Panc1 (cell line): ENCODE results near the gene LIMA1.
A peak's percentile ranks its signal among the peaks of the same experiment; 100 is the strongest.

Experiments
- POLR2AphosphoS5 ChIP-seq: IDR thresholded peaks from 2 replicates; pipeline ENCODE4 v1.6.1; 2012; ENCODE audit warnings: mild to moderate bottlenecking, low read depth, low read length, moderate library complexity
- TCF7L2 ChIP-seq: IDR thresholded peaks from 2 replicates; pipeline ENCODE4 v1.6.1; 2011; ENCODE audit warnings: mild to moderate bottlenecking, low read depth, low read length, inconsistent platforms
- TF ChIP-seq, protein P1 (sequence below): fragments of 450-650 bp; IDR thresholded peaks from 2 replicates; pipeline ENCODE4 v1.5.1; 2017; ENCODE audit warnings: mild to moderate bottlenecking
- TF ChIP-seq, protein P2 (sequence below), 2 experiments: IDR thresholded peaks; 2 replicates each; pipeline ENCODE4 v1.6.1; 2011 to 2012; ENCODE audit warnings: low read depth in 2 of 2, control low read depth in 1 of 2, low read length in 1 of 2, mild to moderate bottlenecking in 1 of 2, moderate library complexity in 1 of 2; ENCODE audit not compliant: insufficient read depth in 1 of 2

DNA sequence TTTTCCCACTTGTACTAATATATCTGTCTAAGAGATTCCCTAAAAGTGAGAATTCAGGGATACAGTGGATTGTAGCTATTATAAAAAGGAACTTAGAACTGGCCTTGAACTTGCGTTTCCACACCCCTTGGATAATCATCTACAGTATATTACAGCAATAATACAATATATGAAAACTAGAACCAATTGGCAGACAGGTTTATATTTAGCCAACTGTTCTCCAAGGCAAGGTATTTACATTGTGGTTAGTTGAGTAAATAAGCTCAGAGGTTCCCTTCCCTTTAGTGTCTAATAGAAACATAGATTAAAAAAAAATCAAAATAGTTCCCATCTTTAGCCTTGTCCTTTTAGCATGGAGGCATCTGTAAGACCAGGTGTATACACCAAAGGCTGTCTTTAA lies 42.1 kb downstream of the LIMA1 start:
- TF ChIP-seq, protein P1, sequence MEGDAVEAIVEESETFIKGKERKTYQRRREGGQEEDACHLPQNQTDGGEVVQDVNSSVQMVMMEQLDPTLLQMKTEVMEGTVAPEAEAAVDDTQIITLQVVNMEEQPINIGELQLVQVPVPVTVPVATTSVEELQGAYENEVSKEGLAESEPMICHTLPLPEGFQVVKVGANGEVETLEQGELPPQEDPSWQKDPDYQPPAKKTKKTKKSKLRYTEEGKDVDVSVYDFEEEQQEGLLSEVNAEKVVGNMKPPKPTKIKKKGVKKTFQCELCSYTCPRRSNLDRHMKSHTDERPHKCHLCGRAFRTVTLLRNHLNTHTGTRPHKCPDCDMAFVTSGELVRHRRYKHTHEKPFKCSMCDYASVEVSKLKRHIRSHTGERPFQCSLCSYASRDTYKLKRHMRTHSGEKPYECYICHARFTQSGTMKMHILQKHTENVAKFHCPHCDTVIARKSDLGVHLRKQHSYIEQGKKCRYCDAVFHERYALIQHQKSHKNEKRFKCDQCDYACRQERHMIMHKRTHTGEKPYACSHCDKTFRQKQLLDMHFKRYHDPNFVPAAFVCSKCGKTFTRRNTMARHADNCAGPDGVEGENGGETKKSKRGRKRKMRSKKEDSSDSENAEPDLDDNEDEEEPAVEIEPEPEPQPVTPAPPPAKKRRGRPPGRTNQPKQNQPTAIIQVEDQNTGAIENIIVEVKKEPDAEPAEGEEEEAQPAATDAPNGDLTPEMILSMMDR = no peak
- TF ChIP-seq POLR2AphosphoS5 (peak; percentile 56; the same call in 1 of the 2 replicates), TCF7L2 (peak; percentile 66; the same call in 1 of the 2 replicates)
- TF ChIP-seq, protein P2, sequence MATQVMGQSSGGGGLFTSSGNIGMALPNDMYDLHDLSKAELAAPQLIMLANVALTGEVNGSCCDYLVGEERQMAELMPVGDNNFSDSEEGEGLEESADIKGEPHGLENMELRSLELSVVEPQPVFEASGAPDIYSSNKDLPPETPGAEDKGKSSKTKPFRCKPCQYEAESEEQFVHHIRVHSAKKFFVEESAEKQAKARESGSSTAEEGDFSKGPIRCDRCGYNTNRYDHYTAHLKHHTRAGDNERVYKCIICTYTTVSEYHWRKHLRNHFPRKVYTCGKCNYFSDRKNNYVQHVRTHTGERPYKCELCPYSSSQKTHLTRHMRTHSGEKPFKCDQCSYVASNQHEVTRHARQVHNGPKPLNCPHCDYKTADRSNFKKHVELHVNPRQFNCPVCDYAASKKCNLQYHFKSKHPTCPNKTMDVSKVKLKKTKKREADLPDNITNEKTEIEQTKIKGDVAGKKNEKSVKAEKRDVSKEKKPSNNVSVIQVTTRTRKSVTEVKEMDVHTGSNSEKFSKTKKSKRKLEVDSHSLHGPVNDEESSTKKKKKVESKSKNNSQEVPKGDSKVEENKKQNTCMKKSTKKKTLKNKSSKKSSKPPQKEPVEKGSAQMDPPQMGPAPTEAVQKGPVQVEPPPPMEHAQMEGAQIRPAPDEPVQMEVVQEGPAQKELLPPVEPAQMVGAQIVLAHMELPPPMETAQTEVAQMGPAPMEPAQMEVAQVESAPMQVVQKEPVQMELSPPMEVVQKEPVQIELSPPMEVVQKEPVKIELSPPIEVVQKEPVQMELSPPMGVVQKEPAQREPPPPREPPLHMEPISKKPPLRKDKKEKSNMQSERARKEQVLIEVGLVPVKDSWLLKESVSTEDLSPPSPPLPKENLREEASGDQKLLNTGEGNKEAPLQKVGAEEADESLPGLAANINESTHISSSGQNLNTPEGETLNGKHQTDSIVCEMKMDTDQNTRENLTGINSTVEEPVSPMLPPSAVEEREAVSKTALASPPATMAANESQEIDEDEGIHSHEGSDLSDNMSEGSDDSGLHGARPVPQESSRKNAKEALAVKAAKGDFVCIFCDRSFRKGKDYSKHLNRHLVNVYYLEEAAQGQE (IDR thresholded peaks at IDR 0.05; ENCODE audit: insufficient read depth in 1 of 2, low read depth in 2 of 2, low read length in 1 of 2) = no peak
